ENCODE data around the gene IMMT.

Gene IMMT

GRCh38 chr2:86199834-86200177 is 4.5 kb upstream of the IMMT start:
- no peak for DNase-seq (ENCODE audit: low spot score)

GRCh38 chr2:86195808-86196387 is 636 bp upstream of the IMMT start:
- no peak for DNase-seq (ENCODE audit: low spot score)

- DNase-seq (ENCODE audit: low spot score), result peak; percentile 88
Measured at GRCh38 chr2:86194751-86195054, 559 bp downstream of the IMMT start.

- no peak for DNase-seq (ENCODE audit: low spot score)
Measured at GRCh38 chr2:86193901-86194567, 1.2 kb downstream of the IMMT start.

GRCh38 chr2:86189782-86190416 is 5.4 kb downstream of the IMMT start:
- DNase-seq (ENCODE audit: low spot score), result no peak

- no peak for DNase-seq (ENCODE audit: low spot score)
Measured at GRCh38 chr2:86186431-86186830, 8.8 kb downstream of the IMMT start.

GRCh38 chr2:86185517-86186212 is 9.6 kb downstream of the IMMT start:
- no peak for DNase-seq (ENCODE audit: low spot score)

- no peak for DNase-seq (ENCODE audit: low spot score)
Measured at GRCh38 chr2:86176597-86176996, 18.7 kb downstream of the IMMT start.

- no peak for DNase-seq (ENCODE audit: low spot score)
Measured at GRCh38 chr2:86175828-86176227, 19.4 kb downstream of the IMMT start.

GRCh38 chr2:86174445-86174844 is 20.8 kb downstream of the IMMT start:
- DNase-seq (ENCODE audit: low spot score), result no peak

- DNase-seq (ENCODE audit: low spot score), result no peak
Measured at GRCh38 chr2:86172610-86173009, 22.7 kb downstream of the IMMT start.

- DNase-seq (ENCODE audit: low spot score), result peak; percentile 65
Measured at GRCh38 chr2:86171295-86171694, 24.0 kb downstream of the IMMT start.

- no peak for DNase-seq (ENCODE audit: low spot score)
Measured at GRCh38 chr2:86170449-86170848, 24.8 kb downstream of the IMMT start.

- DNase-seq (ENCODE audit: low spot score), result no peak
Measured at GRCh38 chr2:86160156-86160952, 34.9 kb downstream of the IMMT start.

GRCh38 chr2:86158286-86158685 is 37.0 kb downstream of the IMMT start:
- DNase-seq (ENCODE audit: low spot score), result no peak

GRCh38 chr2:86157009-86157556 is 38.2 kb downstream of the IMMT start:
- DNase-seq (ENCODE audit: low spot score), result no peak

- no peak for DNase-seq (ENCODE audit: low spot score)
Measured at GRCh38 chr2:86150502-86150901, 44.8 kb downstream of the IMMT start.

GRCh38 chr2:86147793-86148192 is 47.5 kb downstream of the IMMT start:
- DNase-seq (ENCODE audit: low spot score), result no peak

- DNase-seq (ENCODE audit: low spot score), result no peak
Measured at GRCh38 chr2:86143926-86144685, 51.2 kb downstream of the IMMT start.

- DNase-seq (ENCODE audit: low spot score), result no peak
Measured at GRCh38 chr2:86143307-86143706, 52.0 kb downstream of the IMMT start.

Measured in pons (tissue), 1 donor.